Stimulated activated CD4-positive, alpha-beta T cell treated with anti-CD3 and anti-CD28 coated beads, Interleukin-2, amount 100 ng/mL, for 48 hours (primary cell): ENCODE results near the gene XRN1.
A peak's percentile ranks its signal among the peaks of the same experiment; 100 is the strongest.
"Not testable (repeated sequence)": the region's sequence is repeated elsewhere in the genome, so short reads cannot be mapped to it uniquely, and the experiment has no call there.

ENCODE experiments used
- DNase-seq, 2 donors: peaks; one replicate each; pipeline ENCODE4 v3.0.0-alpha.2; 2020

XRN1 gene

DNA sequence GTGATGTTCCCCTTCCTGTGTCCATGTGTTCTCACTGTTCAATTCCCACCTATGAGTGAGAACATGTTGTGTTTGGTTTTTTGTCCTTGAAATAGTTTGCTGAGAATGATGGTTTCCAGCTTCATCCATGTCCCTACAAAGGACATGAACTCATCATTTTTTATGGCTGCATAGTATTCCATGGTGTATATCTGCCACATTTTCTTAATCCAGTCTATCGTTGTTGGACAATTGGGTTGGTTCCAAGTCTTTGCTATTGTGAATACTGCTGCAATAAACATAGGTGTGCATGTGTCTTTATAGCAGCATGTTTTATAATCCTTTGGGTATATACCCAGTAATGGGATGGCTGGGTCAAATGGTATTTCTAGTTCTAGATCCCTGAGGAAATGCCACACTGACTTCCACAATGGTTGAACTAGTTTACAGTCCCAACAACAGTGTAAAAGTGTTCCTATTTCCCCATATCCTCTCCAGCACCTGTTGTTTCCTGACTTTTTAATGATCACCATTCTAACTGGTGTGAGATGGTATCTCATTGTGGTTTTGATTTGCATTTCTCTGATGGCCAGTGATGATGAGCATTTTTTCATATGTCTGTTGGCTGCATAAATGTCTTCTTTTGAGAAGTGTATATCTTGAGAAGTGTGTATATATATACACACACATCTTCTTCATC, 123.4 kb downstream of the XRN1 start:
- DNase-seq = not testable (repeated sequence)

DNA sequence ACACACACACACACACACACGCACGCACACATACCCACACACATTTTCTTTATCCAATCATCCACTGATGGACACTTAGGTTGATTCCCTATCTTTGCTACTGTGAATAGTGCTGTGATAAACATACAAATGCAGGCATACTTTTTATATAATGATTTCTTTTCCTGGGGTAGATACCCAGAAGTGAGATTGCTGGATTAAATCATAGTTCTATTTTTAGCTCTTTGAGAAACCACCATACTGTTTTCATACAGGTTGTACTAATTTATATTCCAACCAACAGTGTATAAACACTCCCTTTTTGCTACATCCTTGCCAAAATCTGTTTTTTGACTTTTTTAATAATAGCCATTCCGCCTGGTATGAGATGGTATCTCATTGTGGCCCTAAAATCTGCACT, 127.9 kb downstream of the XRN1 start:
- DNase-seq = no peak

DNA sequence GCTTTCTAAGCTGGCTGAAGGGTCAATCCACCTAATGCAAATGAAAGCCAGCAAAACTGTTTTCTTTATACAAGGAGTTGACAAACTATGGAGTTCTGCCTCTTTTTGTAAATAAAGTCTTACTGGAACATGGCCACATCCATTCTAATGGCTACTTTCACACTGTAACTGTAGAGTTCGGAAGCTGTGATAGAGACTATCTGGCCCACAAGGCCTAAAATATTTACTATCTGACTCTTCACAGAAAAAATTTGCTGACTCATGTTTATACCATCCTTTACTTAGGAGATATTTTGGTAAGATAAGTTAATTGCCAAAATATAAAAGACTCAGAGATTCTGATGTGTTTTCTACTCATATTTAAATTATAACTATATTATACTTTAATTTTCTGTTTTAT, 128.7 kb downstream of the XRN1 start:
- no peak for DNase-seq

DNA sequence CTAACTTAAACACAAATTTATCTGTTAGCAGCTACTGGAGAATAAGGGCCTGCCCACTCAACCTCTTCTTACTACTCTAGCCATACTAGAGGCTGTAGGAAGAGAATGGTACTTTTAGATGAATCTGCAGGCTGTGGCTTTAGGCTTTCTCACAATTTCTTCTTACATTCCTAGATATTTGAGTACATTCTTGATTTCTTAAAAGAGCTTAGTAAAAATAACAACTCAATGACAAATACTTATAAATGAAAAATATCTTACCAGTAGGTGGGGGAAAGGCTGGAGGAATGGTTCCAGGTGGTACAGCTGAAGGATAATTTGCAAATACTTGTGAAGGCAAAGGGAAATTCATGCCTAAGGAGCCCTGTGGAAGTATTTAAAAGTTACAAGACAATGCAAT, 129.5 kb downstream of the XRN1 start:
- DNase-seq = no peak

DNA sequence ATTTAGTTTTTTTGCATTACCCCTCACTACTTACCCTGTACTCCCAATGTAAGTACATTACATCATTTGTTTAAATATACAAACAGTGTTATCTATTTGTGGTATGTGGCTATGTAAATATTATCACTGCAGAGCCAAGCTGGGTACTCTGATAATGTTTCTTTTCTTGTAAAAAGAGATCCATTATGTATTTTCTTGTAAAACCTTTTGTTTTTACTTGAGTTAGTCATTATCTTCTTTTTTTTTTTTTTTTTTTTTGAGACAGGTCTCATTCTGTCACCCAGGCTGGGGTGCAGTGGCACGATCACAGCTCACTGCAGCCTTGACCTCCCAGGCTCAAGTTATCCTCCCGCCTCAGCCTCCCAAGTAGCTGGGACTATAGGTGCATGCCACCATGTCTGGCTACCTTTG, 131.9 kb downstream of the XRN1 start:
- not testable (repeated sequence) for DNase-seq

DNA sequence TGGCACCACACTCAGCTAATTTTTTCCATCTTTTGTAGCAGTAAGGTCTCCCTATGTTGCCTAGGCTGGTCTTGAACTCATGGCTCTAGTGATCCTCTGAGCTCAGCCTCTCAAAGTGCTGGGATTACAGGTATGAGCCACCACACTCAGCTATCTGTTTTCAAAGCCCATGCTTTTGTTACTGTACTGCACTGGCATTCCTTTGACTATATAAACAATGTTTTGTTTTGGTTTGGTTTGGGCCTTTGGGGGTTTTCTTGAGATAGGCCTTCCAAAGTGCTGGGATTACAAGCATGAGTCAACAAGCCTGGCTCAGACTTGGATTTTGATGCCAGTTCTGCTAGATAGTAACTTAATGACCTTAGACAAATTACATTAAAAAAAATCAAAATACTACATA, 132.8 kb downstream of the XRN1 start:
- DNase-seq = no peak

DNA sequence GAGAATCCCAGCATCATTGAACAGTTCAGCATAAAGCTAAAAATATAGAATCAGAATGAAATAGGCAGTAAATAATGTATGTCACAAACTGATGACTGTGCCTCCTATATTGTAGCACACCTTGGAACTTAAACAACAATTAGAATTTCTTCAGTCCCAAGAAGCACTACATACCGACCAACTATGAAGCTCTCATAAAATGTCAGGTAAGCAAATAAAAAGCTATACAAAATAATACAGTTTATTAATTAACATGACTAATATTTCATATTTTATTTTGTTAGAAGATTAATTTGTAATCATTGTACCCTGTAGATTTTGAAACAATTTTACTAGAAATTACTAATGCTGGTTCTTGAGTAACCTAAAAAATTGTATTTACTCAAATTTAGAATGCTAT, 137.4 kb downstream of the XRN1 start:
- no peak for DNase-seq

DNA sequence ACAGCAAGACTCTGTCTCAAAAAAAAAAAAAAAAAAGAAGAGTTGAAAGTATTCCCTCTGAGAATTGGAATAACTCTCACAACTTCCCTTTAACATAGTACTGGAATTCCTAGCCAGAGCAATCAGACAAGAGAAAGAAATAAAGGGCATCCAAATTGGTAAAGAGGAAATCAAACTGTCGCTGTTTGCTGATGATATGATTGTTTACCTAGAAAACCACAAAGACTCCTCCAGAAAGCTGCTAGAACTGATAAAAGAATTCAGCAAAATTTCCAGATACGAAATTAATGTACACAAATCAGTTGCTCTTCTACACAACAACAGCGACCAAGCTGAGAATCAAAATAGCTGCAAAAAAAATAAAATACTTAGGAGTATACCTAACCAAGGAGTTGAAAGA, 145.0 kb downstream of the XRN1 start:
- DNase-seq = not testable (repeated sequence)

DNA sequence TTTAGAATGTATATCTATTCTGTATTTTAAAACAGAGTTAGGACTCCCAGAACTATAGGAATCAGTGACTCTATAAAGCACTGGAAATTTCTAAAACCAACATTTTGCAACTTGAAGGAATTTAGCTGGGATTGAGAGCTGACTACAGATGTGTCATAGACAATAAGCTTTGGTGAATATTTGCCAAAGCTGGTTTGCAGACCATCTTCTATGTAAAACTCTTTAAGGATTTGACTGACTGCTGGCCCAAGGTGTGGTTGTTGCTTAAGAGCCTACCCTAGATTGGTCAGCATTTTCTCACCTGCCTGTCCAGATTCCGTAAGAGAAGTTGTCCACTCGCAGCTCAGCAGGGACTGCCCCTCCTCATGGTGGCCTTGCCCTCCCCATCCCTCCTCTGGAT, 149.2 kb downstream of the XRN1 start:
- no peak for DNase-seq

DNA sequence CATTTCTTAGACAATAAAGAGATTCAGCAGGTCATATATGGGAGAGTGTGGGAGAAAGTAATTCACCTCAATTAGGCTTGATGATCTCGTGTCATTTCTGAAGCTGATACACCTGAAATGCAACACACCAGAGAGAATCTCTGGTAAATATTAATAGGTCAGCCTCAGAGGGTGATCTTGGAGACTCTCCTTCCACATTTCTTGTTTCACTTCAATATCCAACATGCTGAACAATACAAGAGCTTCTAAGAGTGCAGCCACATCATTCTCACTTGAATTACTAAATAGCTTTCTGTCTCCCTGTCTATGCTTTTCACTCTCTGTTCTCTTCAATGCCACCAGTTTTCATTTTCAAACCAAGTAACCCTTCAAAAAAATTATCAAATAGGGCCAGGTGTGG, 151.3 kb downstream of the XRN1 start:
- DNase-seq = no peak

DNA sequence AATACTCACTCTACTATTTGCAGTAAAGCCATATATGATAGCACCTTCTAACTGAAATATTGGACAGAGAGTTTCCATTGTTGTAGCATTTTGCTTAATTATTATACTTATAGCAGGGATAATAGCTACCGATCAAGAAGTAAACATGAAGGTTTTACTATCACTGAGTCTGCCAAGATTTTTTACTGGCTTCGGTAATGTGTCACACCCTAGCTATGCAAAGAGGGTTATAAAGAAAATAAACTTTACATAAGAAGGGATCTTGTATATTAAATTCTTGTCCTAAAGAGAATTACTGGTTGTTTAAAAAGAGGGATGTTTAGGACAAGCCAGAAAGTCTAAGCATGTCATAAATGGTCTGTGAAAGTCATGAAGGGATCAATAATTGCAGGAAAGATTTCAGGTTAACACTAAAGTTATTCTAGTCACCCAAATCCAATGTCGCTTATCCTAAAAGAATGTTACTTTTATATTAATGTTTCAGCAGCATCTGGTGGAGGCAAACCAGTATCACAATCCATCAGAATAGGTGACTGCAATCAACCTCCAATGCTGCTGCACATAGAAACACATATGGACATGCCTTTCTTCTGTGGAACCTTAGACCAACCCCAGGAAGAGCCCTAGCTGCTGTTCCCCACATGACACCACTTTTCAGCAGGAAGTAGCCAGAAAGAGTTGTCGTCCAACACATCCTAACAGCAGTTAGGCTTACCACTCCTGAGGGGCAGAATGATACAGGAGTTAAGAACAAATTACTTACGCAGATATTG, 159.8 kb downstream of the XRN1 start:
- no peak for DNase-seq

DNA sequence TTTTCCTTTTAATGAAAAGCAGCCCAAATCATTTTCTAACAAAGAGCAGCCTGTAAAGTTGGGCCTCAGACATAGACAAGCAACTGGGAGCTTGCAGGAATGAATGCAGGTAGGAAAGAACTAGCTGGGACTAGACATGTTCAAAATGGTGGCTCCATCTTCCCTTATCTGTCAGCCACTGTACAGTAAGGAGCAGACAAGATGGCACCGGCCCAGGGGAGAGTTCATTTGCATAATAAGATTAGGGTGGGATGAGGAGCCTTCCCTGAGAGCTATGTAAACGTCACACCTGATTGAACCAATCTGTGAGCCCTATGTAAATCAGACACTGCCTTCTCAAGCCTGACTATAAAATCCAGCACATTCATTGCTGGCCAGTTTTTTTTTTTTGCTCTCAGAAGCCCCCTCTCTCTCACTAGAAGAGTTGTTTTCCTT, 162.7 kb downstream of the XRN1 start:
- DNase-seq = no peak

DNA sequence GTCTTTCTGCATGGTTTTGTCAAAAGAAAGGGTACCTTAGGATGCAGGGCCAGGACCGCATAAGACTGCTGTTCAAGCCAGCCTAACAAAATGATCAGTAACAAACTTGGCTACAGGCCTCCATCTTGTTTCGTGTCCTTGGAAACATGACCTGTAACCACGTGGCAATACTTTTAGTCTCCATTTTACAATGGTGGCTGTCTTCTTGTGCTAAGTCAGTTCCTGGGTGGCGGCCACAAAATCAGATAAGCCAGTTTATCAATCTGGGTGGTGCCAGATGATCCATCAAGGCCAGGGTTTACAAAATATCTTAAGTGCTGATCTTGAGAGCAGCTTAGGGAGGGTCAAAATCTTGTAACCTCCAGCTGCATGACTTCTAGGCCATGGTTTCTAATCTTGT, 165.3 kb downstream of the XRN1 start:
- DNase-seq = no peak

DNA sequence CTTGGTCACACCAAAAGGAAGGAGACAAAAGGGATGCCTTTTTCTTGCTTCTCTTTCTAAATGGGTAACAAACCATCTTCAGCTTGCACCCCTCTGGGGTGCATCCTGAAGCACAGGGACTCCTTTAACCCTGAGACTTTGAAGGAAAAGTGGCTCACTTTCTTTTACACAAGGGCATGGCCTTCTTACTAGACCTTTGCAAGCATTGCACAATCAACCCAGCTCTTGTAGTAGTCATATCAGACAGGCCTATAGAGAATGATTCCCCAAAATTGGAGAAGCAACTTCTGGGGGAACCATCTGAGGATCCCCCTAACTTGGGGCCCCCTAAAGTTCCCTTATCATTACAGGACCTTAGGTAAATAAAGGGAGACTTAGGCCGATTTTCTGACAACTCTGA, 166.4 kb downstream of the XRN1 start:
- no peak for DNase-seq

DNA sequence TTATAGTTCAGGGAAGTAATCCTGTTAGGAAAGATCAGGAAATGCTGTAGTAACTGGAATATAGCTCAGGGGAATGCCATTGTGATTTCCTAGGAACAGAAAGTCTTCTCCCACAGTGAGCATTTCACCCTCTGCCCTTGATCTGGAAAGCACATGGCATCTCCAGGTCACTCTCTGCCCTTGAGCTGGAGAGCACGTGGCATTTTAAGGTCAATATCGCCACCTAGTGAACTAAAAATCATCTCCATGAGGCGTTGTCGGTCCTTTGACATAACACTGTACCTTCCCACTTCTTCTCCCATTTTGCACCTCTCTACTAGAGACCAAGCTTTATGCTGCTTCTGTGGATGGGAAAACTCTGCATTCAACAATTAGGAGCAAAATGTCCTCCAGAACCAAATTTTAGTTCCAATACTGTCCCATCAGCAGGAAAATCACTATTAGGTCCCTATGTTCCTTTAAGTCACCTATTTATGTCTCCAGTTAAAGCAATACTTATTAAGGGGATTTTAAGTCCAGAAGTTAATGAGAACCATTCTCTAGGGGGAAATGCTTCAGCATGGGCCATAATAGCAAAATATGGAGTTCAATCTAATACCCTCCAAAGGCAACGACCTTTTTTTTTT, 167.8 kb downstream of the XRN1 start:
- DNase-seq = peak; percentile 18 to 31

DNA sequence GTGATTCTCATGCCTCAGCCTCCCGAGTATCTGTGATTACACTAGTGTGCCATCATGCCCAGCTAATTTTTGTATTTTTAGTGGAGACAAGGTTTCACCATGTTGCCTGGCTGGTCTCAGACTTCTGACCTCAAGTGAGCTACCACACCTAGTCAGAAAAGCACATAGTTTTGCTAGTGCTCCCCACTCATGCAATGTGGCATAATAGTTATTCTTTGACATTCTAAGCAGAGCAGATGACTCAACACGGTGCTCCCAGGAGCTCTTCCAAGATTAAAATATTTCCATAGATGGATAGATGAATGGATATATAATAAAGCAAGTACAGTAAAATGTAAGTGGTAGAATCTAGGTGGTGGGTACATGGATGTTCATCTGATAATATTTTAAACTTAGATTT, 169.4 kb downstream of the XRN1 start:
- no peak for DNase-seq

DNA sequence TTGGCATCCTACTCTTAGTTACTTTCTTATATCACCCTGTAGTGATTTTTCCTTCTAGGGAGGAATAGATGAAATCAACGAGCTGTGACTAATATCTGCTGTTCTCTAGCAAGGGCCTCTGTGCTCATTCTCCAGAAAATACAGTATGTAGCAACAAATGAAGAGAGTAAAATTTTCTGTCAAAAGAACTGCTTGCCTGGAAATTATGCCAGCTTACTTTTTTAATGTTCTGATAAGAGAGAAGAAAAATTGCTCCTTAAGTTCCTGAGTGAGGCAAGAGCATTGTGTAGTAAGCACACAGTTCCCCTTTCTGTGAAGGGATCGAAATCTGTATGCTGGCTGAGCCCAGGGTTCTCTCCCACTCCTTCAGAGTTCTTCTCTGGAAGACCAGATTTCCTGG, 171.1 kb downstream of the XRN1 start:
- no peak for DNase-seq

DNA sequence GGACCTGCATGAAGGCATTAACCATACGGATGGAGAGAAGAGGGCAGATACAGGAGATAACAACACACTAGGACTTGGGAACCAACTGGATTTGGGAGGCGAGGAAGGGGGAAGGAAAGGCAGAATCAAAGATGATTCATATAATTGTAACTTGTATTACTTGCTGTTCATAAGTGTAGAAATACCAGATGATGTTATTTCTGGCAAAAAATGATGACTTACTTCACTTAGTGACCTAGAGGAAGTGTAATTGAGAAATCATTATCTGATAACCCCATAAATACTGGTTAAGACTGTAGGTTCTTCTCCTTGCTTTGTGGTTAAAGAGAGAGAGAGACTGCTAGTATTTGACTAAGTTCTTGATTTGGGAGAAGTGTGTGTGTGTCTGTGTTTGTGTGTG, 172.0 kb downstream of the XRN1 start:
- DNase-seq = no peak

DNA sequence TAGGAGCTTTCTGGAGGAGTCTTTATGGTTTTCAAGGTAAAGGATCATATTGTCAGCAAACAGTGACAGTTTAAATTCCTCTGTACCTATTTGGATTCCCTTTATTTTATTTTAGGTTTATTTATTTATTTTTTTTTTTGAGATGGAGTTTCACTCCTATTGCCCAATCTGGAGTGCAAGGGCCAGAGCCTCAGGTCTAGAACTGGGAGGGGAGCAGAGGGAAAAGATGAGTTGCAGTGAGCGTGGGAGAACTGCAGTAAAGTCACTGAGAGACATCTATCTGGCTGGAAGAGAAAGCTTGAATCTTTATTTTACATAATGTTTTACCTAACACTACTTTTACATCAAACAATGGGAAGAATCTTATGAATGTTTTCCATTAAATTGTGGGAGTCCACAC, 172.9 kb downstream of the XRN1 start:
- DNase-seq = no peak

DNA sequence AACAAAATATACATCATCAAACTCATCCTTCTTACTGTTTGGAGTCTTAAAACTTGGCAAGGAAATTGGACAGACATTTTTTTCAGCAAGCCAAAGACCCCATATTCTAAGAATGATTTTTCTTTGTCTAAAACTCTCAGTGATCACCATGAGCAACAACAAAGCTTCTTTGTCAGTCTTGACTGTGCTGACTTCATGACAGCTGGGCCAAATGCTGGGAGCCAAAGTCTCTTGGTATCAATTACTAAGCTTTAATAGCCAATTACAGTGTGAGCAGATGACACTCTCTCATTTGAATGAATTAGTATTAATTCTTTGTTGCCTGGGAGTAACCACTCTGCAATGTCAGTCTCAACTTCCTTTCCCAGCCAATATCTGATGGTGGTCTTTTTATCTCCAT, 174.3 kb downstream of the XRN1 start:
- DNase-seq = no peak

DNA sequence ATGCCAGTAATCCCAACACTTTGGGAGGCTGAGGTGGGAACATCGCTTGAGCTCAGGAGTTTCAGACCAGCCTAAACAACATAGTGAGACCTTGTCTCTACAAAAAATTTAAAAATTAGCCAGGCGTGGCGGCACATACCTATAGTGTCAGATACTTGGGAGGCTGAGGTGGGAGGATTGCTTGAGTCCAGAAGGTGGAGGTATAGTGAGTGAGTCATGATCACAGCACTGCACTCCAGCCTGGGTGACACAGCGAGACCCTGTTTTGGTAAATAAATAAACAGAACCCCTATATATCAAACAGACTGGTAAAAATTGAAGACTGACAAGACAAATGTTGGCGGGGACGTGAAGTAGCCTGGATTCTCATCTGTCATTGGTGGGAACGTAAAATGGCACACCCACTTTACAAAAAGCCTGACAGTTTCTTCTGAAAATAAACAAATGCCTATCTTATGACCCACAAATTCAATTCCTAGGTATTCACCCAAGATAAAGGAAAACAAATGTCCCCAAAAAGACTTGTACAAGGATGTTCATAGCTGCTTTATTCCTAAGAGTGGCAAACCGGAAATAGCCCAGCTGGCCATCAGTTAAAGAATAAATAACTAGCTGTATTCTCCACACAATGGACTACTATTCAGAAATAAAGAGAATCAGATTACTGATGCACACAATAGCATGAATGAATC, 175.5 kb downstream of the XRN1 start:
- no peak for DNase-seq

DNA sequence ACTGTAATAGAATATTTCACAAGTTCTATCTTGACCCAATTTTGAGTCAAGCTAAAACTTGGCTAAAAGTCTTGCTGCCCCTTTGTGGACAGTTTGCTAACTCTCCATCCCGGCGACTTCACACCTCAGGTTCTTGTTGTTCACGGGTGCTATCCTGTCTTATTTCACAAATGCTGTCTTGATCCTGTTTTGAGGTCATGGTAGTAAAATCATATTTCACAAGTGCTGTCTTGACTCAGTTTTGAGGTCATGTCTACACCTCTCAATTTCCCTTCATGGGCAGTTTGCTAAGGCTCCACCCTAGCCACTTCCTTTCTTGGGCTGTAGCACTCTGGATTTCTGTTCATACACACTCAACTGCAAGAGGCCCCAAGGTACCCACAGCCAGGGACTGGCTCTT, 177.4 kb downstream of the XRN1 start:
- no peak for DNase-seq

DNA sequence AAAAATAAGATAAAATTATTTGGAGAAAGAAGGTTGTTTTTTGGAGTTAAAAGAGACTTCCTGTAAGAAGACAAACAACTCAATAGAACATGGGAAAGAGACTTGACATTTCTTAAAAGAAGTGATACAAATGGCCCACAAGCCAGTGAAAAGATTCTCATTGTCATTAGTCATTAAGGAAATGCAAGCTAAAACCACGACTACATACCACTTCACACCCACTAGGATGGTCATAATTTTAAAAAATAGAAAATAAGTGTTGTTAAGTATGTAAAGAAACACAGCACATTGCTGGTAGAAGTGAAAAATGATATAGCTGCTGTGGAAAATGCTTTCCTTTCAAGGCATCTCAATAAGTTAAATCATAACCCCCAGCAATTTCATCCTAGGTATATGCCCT, 178.1 kb downstream of the XRN1 start:
- DNase-seq = no peak

DNA sequence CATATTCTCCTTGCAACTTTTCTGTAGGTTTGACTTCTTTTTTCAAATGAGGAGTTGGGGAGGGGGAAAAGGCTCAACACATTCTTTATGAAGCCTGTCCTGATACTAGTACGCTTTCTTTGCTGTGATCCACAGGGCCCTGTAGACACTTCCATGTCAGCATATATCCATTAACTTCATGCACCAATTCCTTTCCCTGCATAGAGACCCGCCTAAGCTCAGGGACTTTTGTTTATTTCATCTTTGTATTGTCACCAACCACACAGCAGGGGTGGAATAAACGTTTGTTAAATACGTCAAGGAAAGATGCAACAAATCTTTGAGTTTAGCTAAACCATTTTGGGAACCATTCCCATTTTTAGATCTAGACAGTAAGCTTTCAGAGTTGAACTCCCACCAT, 179.4 kb downstream of the XRN1 start:
- DNase-seq = no peak
